Measurements from ENCODE around the gene CELF4.
A peak's percentile ranks its signal among the peaks of the same experiment; 100 is the strongest.

CELF4 gene

GRCh38 chr18:37545461-37546271 lies 19.9 kb downstream of the CELF4 start:
- no peak for DNase-seq

- DNase-seq = no peak
Observed at GRCh38 chr18:37544713-37545112, 20.9 kb downstream of the CELF4 start.

GRCh38 chr18:37544217-37544616 lies 21.4 kb downstream of the CELF4 start:
- no peak for DNase-seq

- no peak for DNase-seq
Observed at GRCh38 chr18:37543321-37543720, 22.3 kb downstream of the CELF4 start.

- no peak for DNase-seq
Observed at GRCh38 chr18:37541517-37541916, 24.1 kb downstream of the CELF4 start.

GRCh38 chr18:37540424-37541138 lies 25.0 kb downstream of the CELF4 start:
- DNase-seq = no peak

DNA sequence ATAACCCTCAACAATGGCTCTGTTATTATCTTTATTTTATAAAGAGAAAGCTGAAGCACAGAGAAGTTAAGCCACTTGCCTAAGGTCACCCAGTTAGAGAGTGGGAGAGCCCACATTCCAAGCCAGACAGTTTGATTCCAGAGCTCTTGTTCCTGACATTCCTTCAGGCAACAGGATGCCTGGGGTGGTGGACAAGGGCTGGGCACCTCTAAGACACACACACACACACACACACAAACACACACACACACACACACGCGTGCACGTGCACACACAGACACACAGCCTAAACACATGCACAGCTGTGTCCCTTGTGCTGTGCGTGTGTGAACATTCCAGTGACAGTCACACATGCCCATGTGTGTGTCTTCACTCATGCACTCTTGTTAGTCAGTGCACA lies 26.4 kb downstream of the CELF4 start:
- no peak for DNase-seq

GRCh38 chr18:37538526-37539205 lies 26.9 kb downstream of the CELF4 start:
- DNase-seq = no peak

DNA sequence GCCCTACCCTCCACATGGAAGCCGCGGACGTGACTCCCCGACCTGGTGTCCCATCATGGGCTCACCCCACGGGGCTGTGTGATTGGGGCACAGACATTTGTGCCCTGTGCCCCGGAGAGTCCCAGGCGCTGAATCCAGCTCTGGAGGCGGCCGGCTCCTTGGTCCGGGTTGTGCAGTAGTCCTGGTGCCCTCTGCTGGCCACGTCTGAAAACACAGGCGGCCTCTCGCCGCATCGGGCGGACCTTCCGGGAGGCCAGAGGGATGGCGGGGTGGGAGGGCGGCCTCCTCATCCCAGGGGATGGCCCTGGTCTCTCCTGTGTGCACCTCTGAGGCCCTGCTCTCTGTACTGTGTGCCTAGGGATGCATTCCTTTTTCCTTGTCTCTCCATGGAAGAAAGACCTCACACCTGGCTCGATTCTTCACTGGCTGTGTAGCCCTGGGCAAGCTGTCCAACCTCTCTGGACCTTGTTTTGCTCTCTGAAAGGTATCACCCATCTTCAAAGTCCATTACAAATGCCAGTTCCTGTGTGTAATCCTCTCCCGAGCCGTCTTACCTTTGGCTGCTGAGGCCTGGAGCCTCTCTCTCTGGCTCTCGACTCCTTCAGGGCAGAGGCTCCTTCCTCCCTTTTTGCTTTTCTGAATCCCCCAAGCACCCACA lies 27.6 kb downstream of the CELF4 start:
- peak; percentile 13 for DNase-seq

DNA sequence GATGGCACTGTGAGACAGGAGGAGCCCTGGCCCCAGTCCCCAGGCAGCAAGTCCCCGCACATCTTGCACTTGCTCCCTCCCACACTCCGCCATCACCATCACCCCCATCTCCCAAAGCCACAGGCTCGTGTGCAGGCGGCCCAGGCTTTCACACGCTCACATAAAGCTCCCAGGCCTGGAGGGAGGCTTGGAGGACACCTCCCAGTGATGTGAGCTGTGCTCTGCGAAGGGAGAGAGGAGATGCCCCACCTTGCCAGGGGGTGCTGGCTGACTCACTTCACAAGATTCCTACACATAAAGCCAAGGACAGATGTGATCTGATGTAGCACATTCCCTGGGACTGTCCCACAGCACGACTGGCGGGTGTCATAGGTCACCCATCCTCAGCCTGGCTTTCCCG lies 28.9 kb downstream of the CELF4 start:
- DNase-seq = no peak

DNA sequence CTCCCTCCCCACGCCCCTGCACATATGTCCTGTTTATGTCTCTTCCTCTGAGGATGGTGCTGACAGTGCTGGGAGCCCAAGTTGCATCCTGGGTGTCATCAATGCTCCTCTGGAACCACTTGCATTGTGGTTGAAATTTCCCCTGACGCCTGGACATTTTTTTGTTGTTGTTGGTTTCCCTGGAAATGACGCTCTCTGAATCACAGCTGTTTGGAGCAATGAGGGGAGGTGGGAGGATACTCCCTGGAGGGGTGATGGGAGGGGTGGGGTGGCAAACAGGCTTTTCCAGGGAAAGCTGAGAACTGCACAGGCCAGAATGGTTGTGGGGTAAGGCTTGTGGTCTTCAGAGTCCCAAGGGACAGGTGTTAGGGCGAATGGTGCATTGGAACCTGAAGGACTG lies 29.6 kb downstream of the CELF4 start:
- no peak for DNase-seq

- no peak for DNase-seq
Observed at GRCh38 chr18:37534627-37535026, 31.0 kb downstream of the CELF4 start.

- DNase-seq = no peak
Observed at GRCh38 chr18:37533647-37534584, 31.7 kb downstream of the CELF4 start.

DNA sequence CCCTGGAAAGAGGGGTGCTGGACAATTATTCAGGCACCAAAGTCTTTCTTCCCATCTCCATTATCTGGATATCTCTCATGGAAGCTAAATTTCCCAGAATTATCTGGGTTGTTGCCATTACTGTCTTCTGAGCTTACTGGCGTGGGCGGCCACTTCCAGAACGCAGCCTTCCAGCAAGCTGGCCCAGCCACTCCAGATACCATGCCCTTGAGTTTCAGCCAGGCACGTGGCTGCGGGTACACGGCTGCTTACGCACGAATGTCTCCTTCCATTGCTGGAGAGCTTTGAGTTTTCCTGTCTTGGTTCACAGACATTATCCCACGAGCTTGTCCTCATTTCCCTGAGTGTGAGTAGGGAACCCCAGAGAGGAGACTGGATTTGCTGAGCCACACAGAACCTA lies 32.7 kb downstream of the CELF4 start:
- DNase-seq = no peak

- DNase-seq = no peak
Observed at GRCh38 chr18:37529863-37530262, 35.7 kb downstream of the CELF4 start.

- DNase-seq = no peak
Observed at GRCh38 chr18:37529296-37529695, 36.3 kb downstream of the CELF4 start.

DNA sequence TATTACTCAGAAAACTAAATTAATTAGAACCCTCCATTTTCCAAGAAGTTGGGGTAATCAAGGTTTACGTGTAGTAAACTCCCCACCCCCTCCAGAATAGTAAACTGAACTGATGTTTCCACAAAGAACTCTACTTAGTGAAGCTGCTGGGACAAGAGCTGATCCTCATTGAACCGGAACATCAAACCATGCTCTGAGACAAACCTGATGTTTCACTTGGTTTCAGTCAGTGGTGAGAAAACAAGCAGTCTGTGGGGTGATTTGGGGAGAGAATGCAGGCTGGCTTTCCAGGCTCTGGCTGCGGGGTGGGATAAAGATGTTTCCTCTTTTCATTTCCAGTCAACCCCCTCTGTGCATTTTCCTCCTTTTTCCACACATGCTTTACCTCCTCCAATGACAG lies 38.2 kb downstream of the CELF4 start:
- DNase-seq = no peak

DNA sequence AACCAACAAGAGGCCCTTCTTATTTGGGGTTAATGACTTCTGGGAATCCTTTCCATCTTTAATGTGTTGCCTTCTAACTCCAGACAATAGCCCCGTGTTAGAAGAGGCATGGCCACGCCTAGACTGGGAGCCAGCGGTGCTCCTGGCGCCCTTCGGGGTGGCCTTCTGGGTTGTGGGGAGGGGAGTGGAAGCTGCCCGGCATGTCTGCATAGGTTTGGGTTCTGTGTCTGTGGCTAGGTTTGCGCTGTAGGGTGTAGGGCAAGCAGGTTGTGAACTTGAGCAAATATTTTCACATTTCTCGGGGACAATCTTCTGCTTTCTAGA lies 40.4 kb downstream of the CELF4 start:
- no peak for DNase-seq

- DNase-seq = no peak
Observed at GRCh38 chr18:37524498-37525261, 40.9 kb downstream of the CELF4 start.

DNA sequence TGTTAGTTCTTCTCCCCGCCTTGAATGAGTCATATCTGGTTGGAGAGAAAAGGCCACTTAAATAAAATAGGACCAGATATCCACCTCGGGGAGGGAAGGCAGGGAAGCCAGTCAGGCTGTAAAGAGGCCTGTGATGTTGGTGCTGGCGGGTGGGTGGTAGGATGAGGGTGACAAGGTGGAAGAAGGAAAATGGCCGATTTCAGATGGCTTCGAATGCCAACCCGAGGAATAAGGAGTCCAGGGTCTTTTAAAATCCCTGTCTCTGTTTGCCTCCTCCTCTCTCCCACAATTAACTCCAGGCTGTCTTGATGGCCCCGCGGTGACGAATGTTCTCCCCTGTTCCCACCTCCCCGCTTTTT lies 41.5 kb downstream of the CELF4 start:
- no peak for DNase-seq

All from CD4-positive, alpha-beta T cell treated with Interleukin-10 for 1 hour (primary cell).